Measurements from ENCODE around the gene RPS6KA2. TPM values are rescaled to one million over a fixed set of nuclear protein-coding genes. Genes with fewer than 3 reads are reported as not detected.

The RPS6KA2 gene
- polyA plus RNA-seq, 1 donor (not counting 4 experiments of a cell fraction or from before 2014, with no cell fraction given), result 8.2 TPM

DNA sequence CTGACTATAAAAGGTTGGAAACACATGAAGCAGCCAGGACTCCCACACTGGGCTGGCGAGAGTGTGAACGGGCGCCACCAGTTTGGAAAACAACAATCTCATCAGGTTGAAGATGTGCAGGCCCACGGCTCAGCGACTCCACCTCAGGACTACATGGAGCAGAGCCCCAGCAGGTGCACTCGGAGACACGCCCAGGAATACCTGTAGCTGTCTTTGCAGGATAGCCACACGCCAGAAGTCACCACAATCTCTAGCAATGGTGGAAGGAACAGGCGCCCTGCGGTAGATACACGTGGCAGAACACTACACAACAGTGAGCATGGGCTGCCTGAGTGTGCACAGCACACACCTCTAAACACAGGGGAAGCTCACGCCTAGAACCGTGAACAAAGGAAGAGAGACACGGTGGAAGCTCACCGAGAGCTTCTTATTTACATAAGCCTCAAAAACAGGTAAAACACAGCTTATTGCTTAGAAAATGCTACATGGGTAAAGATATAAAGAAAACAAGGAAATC, 28.7 kb upstream of the RPS6KA2 start:
- no peaks in the 10 kb centered on the region for H3K9me1 ChIP-seq (ENCODE audit: control insufficient read depth, extremely low read depth, insufficient read depth, low read length)
- H2AFZ ChIP-seq (ENCODE audit: control insufficient read depth, low read length), result no peak overlapping the region
- H3K9ac ChIP-seq (ENCODE audit: control insufficient read depth, extremely low read depth, insufficient read depth, low read length), result no peak overlapping the region
- H3K36me3 ChIP-seq (ENCODE audit: control insufficient read depth in 2 of 2, extremely low read depth in 1 of 2, insufficient read depth in 2 of 2, low read length in 2 of 2), result no peaks in the 10 kb centered on the region
- no peak for TF ChIP-seq CTCF (optimal IDR thresholded peaks at IDR 0.05 in 1 of 3, IDR thresholded peaks at IDR 0.05 in 1 of 3, conservative IDR thresholded peaks at IDR 0.05 in 1 of 3; ENCODE audit: extremely low read depth in 1 of 3, insufficient read depth in 2 of 3, low read length in 3 of 3)
- TF ChIP-seq EZH2 (IDR thresholded peaks at IDR 0.05; ENCODE audit: low read length), result no peak
- H3K4me3 ChIP-seq (ENCODE audit: control insufficient read depth in 2 of 3, extremely low read depth in 1 of 3, insufficient read depth in 2 of 3, low read depth in 1 of 3, low read length in 3 of 3), result no peak overlapping the region
- H3K27ac ChIP-seq (ENCODE audit: control insufficient read depth, insufficient read depth, low read length), result no peak overlapping the region
- no peaks in the 10 kb centered on the region for H3K79me2 ChIP-seq (ENCODE audit: control insufficient read depth, insufficient read depth, low read length)
- peaks cover 10% of the 10 kb centered on the region for H3K27me3 ChIP-seq (ENCODE audit: control insufficient read depth, extremely low read depth, insufficient read depth, low read length)
- DNase-seq (ENCODE audit: low read depth, low spot score) (no peak), FAIRE-seq (no peak)
- H3K4me2 ChIP-seq (ENCODE audit: control insufficient read depth, extremely low read depth, insufficient read depth, low read depth, low read length), result no peak overlapping the region
- dilution Hi-C loops (cut with MboI; ENCODE audit: extremely low pct_ligation_motif_present, low sequenced_read_pairs), result no loop called here
- H4K20me1 ChIP-seq (ENCODE audit: control insufficient read depth, extremely low read depth, insufficient read depth, low read length), result no peaks in the 10 kb centered on the region
- no peaks in the 10 kb centered on the region for H3K9me3 ChIP-seq (ENCODE audit: control insufficient read depth, low read depth, low read length)
- no peaks in the 10 kb centered on the region for H3K4me1 ChIP-seq (ENCODE audit: control insufficient read depth, extremely low read depth, insufficient read depth, low read length)

GRCh38 chr6:166655251-166655650, 28.2 kb upstream of the RPS6KA2 start:
- Histone ChIP-seq H3K27ac (ENCODE audit: control insufficient read depth, insufficient read depth, low read length) (no peak overlapping the region), H3K9me3 (ENCODE audit: control insufficient read depth, low read depth, low read length) (no peaks in the 10 kb centered on the region), H3K9ac (ENCODE audit: control insufficient read depth, extremely low read depth, insufficient read depth, low read length) (no peak overlapping the region), H3K9me1 (ENCODE audit: control insufficient read depth, extremely low read depth, insufficient read depth, low read length) (no peaks in the 10 kb centered on the region), H3K4me2 (ENCODE audit: control insufficient read depth, extremely low read depth, insufficient read depth, low read depth, low read length) (no peak overlapping the region), H3K79me2 (ENCODE audit: control insufficient read depth, insufficient read depth, low read length) (no peaks in the 10 kb centered on the region), H2AFZ (ENCODE audit: control insufficient read depth, low read length) (no peak overlapping the region), H3K4me1 (ENCODE audit: control insufficient read depth, extremely low read depth, insufficient read depth, low read length) (no peaks in the 10 kb centered on the region), H3K27me3 (ENCODE audit: control insufficient read depth, extremely low read depth, insufficient read depth, low read length) (peaks cover 10% of the 10 kb centered on the region), H4K20me1 (ENCODE audit: control insufficient read depth, extremely low read depth, insufficient read depth, low read length) (no peaks in the 10 kb centered on the region), H3K36me3 (ENCODE audit: control insufficient read depth in 2 of 2, extremely low read depth in 1 of 2, insufficient read depth in 2 of 2, low read length in 2 of 2) (no peaks in the 10 kb centered on the region), H3K4me3 (ENCODE audit: control insufficient read depth in 2 of 3, extremely low read depth in 1 of 3, insufficient read depth in 2 of 3, low read depth in 1 of 3, low read length in 3 of 3) (no peak overlapping the region)
- dilution Hi-C loops (cut with MboI; ENCODE audit: extremely low pct_ligation_motif_present, low sequenced_read_pairs), result no loop called here
- DNase-seq (ENCODE audit: low read depth, low spot score), result no peak
- no peak for TF ChIP-seq CTCF (optimal IDR thresholded peaks at IDR 0.05 in 1 of 3, IDR thresholded peaks at IDR 0.05 in 1 of 3, conservative IDR thresholded peaks at IDR 0.05 in 1 of 3; ENCODE audit: extremely low read depth in 1 of 3, insufficient read depth in 2 of 3, low read length in 3 of 3)
- TF ChIP-seq EZH2 (IDR thresholded peaks at IDR 0.05; ENCODE audit: low read length), result no peak
- no peak for FAIRE-seq
